ENCODE data around the gene PRKAR1B.
"Not testable (repeated sequence)": the region's sequence is repeated elsewhere in the genome, so short reads cannot be mapped to it uniquely, and the experiment has no call there.

PRKAR1B gene

DNA sequence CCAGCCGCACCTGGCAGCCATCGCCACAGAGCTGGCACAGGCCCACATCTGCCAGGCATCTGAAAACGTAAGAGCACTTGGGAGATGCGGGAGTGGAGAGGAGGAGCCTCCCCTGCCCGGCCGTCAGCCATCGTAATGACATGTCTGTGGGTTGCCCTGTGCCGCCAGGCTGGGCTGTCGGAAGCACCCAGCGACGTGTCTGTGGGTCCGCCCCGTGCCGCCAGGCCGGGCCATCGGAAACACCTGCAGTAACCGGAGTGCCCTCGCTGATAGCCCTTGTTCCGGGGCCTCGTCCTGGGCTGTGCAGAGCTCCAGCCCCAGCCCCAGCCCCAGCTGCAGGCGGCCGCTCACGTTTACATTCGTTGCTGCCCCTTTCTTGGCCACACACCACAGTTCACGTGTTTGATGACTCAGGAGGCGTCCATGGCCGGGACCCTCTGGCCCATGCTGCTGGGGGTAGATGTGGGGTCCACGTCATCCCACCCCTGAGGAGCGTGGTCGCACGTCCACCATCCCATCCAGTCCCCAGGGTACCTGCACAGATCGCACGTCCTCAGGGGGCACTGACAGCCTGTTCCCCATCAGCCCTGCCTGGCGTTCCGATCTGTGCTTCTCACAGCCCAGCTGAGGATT lies 30.0 kb upstream of the PRKAR1B start:
- no peak for DNase-seq (ENCODE audit: low read depth)

DNA sequence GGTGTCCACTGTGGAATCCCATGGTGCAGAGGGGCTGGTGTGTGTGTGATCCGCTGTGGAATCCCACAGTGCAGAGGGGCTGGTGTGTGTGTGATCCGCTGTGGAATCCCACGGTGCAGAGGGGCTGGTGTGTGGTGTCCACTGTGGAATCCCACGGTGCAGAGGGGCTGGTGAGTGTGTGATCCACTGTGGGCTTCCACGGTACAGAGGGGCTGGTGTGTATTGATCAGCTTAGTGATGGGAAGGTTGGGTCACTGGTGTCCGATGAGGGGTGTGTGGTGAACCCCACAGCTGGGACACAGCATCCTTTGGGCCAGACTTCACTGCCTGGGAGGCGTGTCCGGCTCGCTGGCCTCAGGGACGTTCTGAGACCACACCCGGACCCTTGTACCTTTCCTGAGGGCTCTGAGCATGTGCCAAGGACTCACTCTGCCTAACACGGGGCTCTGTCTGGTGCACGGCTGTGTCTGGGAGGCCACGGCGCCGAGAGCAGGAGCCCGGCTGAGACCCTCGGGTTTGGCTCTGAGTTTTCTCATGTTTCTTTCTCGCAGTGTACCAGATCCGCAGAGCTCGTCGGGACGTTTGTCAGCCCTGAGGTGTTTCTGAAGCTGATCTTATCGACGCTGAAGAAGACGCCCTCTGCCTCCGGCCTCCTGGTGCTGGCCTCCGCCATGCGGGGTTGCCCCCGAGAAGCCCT lies 29.3 kb upstream of the PRKAR1B start:
- DNase-seq (ENCODE audit: low read depth), result no peak

DNA sequence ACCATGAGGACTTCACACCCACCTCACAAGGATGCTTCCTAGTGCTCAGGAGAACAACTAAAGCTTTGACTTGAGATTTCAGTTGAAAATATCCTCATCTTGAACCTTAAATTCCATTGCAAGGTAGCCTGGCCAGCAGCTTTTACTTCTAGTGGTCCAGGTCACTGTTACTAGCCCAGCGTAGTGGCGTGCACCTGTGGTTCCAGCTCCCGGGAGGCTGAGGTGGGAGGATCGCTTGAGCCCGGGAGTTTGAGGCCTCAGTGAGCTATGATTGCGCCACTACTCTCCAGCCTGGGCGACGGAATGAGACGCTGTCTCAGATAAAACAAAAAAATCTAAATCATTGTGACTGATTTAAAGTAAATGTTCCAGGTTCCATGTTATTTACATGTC lies 28.3 kb upstream of the PRKAR1B start:
- DNase-seq (ENCODE audit: low read depth), result no peak

GRCh38 chr7:754531-755412 lies 27.7 kb upstream of the PRKAR1B start:
- no peak for DNase-seq (ENCODE audit: low read depth)

- no peak for DNase-seq (ENCODE audit: low read depth)
These were observed 26.1 kb upstream of the PRKAR1B start for GRCh38 chr7:753190-753589.

DNA sequence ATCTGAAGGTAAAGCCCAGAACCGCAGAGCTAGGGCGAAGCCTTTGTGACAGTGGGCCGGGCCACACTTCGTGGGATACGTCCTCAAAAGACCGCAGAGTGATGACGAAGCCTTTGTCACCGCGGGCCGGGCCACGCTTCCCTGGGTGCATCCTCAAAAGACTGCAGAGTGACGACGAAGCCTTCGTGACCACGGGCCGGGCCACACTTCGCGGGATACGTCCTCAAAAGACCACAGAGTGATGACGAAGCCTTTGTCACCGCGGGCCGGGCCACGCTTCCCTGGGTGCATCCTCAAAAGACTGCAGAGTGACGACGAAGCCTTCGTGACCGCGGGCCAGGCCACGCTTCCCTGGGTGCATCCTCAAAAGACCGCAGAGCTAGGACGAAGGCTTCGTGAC lies 25.2 kb upstream of the PRKAR1B start:
- DNase-seq (ENCODE audit: low read depth), result not testable (repeated sequence)

GRCh38 chr7:751826-752225 lies 24.7 kb upstream of the PRKAR1B start:
- DNase-seq (ENCODE audit: low read depth), result no peak

DNA sequence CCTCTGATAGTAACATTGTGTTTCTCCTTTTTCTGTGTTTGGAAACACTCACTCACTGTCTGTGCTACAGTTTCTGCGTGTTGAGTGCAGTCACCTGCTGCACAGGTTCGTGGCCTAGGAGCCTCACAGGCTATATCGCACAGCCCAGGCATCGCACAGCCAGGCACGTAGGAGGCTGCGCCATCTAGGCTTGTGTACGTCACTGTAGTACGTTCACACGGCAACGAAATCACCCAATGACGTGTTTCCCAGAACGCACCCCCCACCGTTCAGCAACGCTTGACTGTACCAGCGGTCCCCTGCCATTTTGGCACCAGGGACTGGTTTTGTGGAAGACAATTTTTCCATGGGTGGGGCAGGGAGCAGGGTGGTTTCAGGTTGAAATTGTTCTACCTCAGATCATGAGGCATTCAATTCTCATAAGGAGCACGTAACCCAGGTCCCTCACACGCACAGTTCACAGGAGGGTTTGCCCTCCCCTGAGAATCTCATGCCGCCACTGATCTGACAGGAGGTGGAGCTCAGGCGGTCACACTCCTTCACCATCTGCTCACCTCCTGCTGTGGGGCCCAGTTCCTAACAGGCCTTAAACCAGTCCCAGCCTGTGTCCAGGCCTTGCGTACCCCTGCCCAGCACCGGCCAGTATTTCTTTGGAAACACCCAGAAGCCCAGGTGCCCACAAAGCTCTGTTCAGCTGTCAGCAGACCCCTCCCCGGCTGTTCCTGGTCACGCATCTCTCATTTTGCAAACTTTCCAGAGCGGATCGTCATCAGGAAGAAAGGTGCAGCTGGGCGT lies 23.2 kb upstream of the PRKAR1B start:
- DNase-seq (ENCODE audit: low read depth), result no peak

- no peak for DNase-seq (ENCODE audit: low read depth)
These were observed 22.1 kb upstream of the PRKAR1B start for GRCh38 chr7:749140-749551.

DNA sequence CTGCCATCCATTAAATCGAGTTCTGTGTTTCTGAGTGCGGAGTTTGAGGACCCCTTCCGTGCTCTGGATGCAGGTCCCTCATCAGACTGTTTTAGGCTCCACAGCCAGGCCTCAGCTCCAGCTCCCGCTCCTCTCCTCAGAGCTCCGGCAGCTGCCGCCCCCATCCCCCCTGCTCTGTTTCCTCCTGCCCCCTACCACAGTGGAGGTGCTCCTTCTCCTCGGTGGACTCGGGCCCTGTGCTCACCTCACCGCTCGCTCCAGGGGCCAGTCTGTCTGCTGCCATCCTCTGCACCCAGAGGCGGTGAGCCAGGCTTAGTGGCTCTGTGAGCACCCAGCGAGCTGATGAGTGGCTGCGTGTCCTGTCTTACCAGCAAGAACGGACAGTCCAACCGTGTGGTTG lies 21.4 kb upstream of the PRKAR1B start:
- DNase-seq (ENCODE audit: low read depth), result no peak

DNA sequence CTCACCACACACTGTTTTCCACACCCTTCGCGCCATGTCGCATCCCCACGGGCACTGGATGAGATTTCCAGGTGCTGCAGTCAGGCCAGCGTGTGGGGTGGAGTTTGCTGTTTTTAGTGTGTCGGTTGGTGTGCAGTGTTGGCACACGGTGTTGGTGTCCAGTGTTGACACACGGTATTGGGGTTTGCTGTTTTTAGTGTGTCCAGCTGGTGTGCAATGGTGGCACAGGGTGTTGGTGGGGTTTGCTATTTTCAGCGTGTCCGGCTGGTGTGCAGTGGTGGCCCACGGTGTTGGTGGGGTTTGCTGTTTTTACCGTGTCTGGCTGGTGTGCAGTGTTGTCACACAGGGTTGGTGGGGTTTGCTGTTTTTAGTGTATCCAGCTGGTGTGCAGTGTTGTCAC lies 20.1 kb upstream of the PRKAR1B start:
- no peak for DNase-seq (ENCODE audit: low read depth)

DNA sequence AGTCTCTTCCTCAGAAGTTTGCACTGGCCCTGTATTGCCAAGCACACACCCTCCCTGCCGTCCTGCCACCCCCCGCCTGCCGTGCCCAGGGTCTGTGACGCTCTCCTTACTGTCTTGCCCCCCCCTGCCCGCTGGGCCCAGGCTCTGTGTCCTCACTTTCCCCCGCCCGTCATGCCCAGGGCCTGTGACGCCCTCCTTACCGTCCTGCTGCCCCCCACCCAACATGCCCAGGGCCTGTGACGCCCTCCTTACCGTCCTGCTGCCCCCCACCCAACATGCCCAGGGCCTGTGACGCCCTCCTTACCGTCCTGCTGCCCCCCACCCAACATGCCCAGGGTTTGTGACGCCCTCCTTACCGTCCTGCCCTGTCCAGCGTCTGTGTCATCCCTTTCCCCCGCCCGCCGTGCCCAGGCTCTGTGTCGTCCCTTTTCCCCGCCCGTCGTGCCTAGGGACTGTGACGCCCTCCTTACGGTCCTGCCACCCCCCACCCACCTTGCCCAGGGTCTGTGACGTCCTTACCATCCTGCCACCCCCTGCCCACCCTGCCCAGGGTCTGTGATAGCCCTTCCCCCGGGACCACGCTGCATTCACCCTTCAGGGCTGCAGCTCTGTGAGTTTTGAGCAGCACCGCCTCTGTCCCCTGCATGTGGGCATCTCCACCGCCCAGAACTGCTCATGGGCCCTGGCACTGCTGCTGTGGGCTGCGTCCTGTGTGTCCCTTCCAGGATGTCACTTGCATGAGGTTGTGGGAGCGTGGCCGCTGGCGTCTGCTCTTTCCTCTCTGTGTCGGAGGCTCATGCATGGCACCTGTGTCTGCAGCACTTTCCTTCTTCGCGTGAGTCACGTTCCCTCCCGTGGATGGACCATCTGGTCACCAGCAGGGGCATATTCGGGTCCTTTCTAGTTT lies 19.3 kb upstream of the PRKAR1B start:
- DNase-seq (ENCODE audit: low read depth), result no peak

DNA sequence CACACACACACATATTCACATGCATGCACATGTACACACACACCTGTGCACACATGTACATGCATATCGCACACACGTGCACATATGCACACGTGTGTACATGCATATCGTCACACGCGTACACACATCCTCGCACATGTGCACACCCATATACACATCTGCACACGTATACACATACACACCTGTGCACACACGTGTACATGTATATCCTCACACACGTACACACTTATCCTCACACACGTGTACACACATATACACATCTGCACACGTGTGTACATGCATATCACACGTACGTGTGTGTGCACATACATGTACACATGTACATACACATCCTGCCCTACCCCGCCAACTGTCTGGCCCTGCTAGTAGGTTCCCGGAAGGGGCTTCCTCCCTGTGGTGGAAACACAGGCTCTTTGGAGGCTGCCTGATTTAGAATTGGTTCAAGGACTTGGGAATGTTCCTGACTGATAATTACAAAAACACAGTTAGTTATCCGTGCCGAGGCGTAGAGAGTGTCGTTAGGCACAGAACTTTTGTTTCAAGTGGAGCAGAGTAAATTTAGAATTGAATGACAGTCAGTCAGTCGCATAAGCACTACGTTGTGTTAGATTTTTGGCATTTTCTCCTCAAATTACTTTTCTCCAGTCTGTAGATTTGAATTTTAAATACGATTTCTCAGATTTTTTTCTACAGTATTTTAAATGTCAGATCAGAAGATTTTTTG lies 18.5 kb upstream of the PRKAR1B start:
- DNase-seq (ENCODE audit: low read depth), result no peak

DNA sequence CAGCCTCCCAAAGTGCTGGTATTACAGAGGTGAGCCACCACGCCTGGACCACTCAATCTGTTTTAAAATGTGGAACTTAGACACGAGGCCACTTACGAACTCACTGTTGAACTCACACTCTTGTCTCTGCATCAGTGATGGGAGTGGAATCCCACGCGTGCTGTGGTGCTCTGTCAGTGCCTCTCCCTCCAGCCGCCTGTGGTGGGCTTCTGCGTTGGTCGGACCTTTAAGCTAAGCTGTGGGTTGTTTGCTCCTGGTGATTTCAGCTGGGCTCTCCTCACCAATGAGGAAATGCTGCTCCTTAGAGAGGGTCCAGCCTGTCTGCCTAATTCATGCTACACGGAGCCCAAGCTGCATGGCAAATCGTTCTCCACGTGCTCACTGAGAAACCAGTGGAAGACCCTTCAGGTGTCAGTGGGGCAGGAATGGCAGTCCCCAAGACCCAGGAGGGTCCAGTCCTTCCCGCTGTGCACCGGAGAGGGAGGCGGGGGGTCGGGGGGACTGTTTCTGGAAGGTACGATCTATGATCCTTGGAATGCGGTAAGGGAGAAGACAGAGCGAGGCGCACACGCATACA lies 17.9 kb upstream of the PRKAR1B start:
- DNase-seq (ENCODE audit: low read depth), result no peak

- not testable (repeated sequence) for DNase-seq (ENCODE audit: low read depth)
These were observed 17.0 kb upstream of the PRKAR1B start for GRCh38 chr7:744128-744520.

DNA sequence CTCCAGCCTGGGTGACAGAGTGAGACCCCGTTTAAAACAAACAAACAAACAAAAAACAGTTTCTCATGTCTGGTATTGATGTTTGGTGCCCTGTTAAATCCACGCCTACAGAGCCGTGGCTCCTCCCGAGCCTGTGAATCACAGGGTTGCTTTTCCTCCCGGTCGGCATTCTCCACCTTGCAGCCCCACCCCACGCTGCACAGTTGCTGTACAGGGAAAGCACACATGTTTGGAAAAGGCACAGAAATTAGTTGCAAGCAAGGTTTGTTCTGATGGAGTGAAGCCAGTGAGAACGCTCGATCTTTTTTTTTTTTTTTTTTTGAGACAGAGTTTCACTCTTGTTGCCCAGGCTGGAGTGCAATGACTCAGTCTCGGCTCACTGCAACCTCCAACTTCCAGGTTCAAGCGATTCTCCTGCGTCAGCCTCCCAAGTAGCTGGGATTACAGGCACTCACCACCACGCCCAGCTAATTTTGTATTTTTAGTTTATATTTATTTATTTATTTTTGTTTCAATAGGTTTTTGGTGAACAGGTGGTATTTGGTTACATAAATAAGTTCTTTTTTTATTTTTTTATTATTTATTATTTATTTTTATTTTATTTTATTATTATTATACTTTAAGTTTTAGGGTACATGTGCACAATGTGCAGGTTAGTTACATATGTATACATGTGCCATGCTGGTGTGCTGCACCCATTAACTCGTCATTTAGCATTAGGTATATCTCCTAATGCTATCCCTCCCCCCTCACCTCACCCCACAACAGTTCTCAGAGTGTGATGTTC lies 16.5 kb upstream of the PRKAR1B start:
- DNase-seq (ENCODE audit: low read depth), result not testable (repeated sequence)

DNA sequence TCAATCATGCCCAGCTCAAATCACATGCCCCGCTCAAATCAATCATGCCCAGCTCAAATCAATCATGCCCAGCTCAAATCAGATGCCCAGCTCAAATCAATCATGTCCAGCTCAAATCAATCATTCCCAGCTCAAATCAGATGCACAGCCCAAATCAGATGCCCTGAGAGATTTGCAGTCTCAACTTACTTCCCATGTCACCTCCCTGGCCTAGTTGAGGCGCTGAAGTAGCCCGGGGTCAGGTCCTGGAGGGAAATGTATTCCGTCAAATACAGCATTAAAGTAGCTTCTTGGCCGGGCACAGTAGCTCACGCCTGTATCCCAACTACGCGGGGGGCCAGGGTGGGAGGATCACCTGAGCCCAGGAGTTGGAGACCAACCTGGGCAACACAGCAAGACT lies 15.7 kb upstream of the PRKAR1B start:
- no peak for DNase-seq (ENCODE audit: low read depth)

GRCh38 chr7:741850-742249 lies 14.8 kb upstream of the PRKAR1B start:
- no peak for DNase-seq (ENCODE audit: low read depth)

DNA sequence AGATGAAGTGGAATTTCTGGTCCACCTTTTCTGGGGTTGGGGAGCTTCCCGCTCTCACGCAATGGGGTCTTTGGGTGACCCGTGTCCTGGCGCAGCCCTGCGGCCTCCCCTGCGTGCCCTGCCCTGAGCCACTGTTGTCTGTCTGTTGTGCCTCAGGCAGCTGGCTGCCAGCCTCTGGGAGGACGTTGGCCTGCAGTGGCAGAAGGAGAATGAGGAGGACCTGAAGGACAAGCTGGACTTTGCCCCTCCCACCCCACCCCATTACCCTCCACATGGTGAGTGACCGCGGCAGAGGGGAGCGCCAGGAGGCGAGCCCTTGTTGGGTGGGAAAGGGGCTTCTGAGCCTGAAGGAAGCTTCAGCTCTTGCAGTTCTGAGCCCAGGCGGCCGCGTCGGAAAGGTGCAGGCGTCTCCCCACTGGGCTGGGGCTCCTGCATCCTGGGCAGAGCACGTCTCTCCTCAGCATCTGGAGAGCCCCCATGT lies 14.2 kb upstream of the PRKAR1B start:
- DNase-seq (ENCODE audit: low read depth), result no peak
